Retinal pigment epithelial cell (primary cell): Measurements from ENCODE around the gene SEMA3E.

ENCODE experiments used
- DNase-seq: peaks from one replicate; pipeline ENCODE4 v3.0.0-alpha.2; 2010; ENCODE audit warnings: low read depth
- H3K4me3 ChIP-seq: 2 replicates; pipeline ENCODE4 v1.5.1; 2011; ENCODE audit warnings: mild to moderate bottlenecking, low read length, control low read depth, moderate library complexity
- TF ChIP-seq, protein P1 (sequence below): conservative IDR thresholded peaks from 2 replicates; pipeline ENCODE4 v1.5.1; 2011; ENCODE audit warnings: low read depth, low read length, control low read depth, inconsistent platforms

The SEMA3E gene

GRCh38 chr7:83455612-83456011, 193.3 kb downstream of the SEMA3E start:
- TF ChIP-seq, protein P1, sequence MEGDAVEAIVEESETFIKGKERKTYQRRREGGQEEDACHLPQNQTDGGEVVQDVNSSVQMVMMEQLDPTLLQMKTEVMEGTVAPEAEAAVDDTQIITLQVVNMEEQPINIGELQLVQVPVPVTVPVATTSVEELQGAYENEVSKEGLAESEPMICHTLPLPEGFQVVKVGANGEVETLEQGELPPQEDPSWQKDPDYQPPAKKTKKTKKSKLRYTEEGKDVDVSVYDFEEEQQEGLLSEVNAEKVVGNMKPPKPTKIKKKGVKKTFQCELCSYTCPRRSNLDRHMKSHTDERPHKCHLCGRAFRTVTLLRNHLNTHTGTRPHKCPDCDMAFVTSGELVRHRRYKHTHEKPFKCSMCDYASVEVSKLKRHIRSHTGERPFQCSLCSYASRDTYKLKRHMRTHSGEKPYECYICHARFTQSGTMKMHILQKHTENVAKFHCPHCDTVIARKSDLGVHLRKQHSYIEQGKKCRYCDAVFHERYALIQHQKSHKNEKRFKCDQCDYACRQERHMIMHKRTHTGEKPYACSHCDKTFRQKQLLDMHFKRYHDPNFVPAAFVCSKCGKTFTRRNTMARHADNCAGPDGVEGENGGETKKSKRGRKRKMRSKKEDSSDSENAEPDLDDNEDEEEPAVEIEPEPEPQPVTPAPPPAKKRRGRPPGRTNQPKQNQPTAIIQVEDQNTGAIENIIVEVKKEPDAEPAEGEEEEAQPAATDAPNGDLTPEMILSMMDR: no peak
- DNase-seq: no peak
- no peak overlapping the region for H3K4me3 ChIP-seq

- no peak for DNase-seq
- TF ChIP-seq, protein P1: no peak
- no peak overlapping the region for H3K4me3 ChIP-seq
Observed at GRCh38 chr7:83452256-83452655, 196.7 kb downstream of the SEMA3E start.

DNA sequence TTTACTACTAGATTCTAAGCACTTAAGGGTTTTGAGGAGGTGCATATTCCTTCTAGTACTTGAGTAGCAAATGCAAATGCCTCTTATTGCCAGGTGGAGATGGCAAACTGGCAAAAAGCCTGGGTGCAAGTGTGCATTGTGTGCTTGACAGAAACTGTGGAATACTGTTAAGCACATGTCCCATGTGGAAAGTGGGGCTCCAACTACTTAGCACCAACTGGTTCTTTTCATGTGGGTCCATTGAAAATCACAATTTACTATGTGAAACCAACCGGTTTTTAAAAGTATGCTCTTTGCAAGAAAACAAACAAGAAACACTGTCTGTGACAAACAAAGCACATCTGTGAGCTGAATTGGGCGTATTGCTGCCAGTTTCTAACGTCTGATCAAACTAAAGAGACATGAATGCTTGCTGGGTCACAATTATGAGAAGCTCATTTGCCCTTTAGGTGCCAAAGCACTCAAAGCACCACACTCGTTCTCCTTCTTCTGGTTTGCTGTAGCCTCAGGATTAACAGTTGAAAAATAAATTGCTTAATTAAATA, 197.4 kb downstream of the SEMA3E start:
- H3K4me3 ChIP-seq: no peak overlapping the region
- TF ChIP-seq, protein P1: no peak
- no peak for DNase-seq

- no peak for DNase-seq
- TF ChIP-seq, protein P1: no peak
- no peak overlapping the region for H3K4me3 ChIP-seq
Observed at GRCh38 chr7:83449781-83450180, 199.2 kb downstream of the SEMA3E start.

GRCh38 chr7:83447681-83448080, 201.3 kb downstream of the SEMA3E start:
- H3K4me3 ChIP-seq: no peak overlapping the region
- TF ChIP-seq, protein P1: no peak
- DNase-seq: no peak

GRCh38 chr7:83446102-83446669, 202.8 kb downstream of the SEMA3E start:
- TF ChIP-seq, protein P1: no peak
- H3K4me3 ChIP-seq: no peak overlapping the region
- DNase-seq: no peak

DNA sequence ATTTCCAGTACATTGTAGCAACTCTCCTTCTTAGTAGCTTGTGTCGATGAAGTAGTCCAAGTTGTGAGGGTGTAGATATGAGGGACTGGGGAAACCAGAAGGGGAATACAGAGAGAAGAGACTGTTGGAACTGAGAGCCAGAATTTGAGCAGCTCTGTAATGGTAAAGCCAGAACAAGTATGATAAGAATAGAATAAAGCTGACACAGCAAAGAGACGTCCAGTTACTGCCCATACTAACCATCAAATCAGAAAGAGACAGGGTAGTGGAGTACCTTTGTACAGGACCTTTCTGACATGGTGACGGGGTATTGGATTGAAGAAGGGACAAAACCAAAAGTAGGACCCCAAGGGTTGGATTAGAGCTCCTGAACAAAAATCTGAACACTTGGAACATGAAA, 206.0 kb downstream of the SEMA3E start:
- no peak overlapping the region for H3K4me3 ChIP-seq
- TF ChIP-seq, protein P1: no peak
- DNase-seq: no peak
